Measurements from ENCODE around the gene DDX41. TPM values are rescaled to one million over a fixed set of nuclear protein-coding genes. Genes with fewer than 3 reads are reported as not detected.

The DDX41 gene
- total RNA-seq, 1 experiment from 2014 or later, result 133 TPM

DNA sequence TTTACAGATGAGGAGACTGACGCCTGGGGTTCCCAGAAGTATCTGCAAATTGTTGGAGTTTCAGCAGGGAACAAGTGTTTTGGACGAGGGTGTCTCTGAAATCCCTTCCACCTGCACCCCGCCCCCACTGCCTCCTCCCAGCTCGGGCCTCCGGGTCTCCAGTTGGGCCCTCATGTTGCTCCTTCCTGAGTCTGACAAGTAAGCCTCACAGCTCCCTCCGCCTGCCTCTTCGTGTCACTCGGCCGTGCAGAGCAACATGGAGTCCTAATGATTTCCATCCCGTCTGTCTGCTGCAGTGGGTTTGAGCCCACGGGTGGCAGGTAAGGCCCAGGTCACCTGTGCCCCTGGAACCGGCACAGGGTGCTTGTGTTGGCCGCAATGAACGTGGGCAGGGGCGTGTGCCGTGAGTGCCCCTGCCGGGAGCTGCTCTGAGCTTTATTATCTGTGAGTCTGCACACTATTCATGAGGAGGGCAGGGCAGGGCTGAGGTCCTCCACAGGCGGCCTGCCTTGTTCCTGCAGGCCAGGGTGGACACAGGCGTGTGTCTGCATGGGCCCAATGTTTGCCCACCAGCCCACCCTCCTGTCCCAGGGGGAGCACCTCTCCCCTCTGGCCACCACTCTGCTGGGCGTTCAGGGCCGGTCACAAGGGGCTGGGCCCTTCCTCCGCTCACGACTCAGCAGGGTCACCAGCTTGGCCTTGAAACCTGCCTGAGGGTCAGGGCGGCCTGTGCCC is 13.2 kb downstream of the DDX41 start:
- Histone ChIP-seq H3K14ac (ENCODE audit: insufficient read depth, low read length) (no peak overlapping the region), H3K23me2 (ENCODE audit: insufficient read length, low read depth, low read length, poor library complexity, severe bottlenecking) (no peaks in the 10 kb centered on the region), H3K56ac (ENCODE audit: insufficient read length, low read depth, low read length) (no peak overlapping the region), H4K5ac (ENCODE audit: insufficient read length, low read depth, low read length) (no peak overlapping the region), H4K20me1 (ENCODE audit: control insufficient read depth, insufficient read depth, insufficient read length) (no peaks in the 10 kb centered on the region), H3K79me2 (ENCODE audit: insufficient read depth, low read length) (no peaks in the 10 kb centered on the region), H3K4me1 (ENCODE audit: insufficient read depth, low read length) (no peaks in the 10 kb centered on the region; the same call in 1 of the 2 replicates), H2BK120ac (ENCODE audit: low read depth, low read length, poor library complexity, severe bottlenecking) (no peak overlapping the region), H2AFZ (ENCODE audit: low read length) (no peak overlapping the region), H3K18ac (ENCODE audit: insufficient read length, low read depth, low read length) (no peak overlapping the region), H3K9me3 (ENCODE audit: control insufficient read depth, low read depth, low read length) (no peaks in the 10 kb centered on the region), H3K9ac (ENCODE audit: extremely low read depth, insufficient read length, low read length) (no peak overlapping the region), H2BK15ac (ENCODE audit: low read depth, low read length) (no peak overlapping the region), H2BK20ac (ENCODE audit: low read depth, low read length, poor library complexity, severe bottlenecking) (no peak overlapping the region), H2BK12ac (ENCODE audit: insufficient read length, low read depth, low read length) (no peak overlapping the region), H3K27me3 (ENCODE audit: insufficient read depth, low read length) (no peaks in the 10 kb centered on the region; the same call in 1 of the 2 replicates), H3K23ac (ENCODE audit: insufficient read length, low read depth, low read length) (no peak overlapping the region), H3K27ac (ENCODE audit: insufficient read length, low read depth, low read length) (no peak overlapping the region), H2AK5ac (ENCODE audit: insufficient read length, low read length) (no peak overlapping the region), H4K91ac (ENCODE audit: insufficient read length, low read depth, low read length) (no peak overlapping the region), H3K79me1 (ENCODE audit: insufficient read depth, low read depth, low read length, poor library complexity, severe bottlenecking) (no peaks in the 10 kb centered on the region), H3T11ph (ENCODE audit: low read length) (no peak overlapping the region), H2BK5ac (ENCODE audit: insufficient read length, low read length) (no peak overlapping the region), H3K4ac (ENCODE audit: low read depth, low read length) (no peak overlapping the region), H3K4me2 (ENCODE audit: insufficient read depth, insufficient read length, low read length) (no peak overlapping the region), H4K8ac (replicated peaks; ENCODE audit: insufficient read length, low read depth, low read length) (no peak overlapping the region)
- peaks cover 10 to 14% (median 12%) of the 10 kb centered on the region in 3 experiments; a peak in 6 of 7 replicates for H3K36me3 Mint-ChIP-seq (ENCODE audit: insufficient read depth in 1 of 3, low read depth in 3 of 3)
- H3K27me3 Mint-ChIP-seq (ENCODE audit: low read depth), result peaks cover 22% of the 10 kb centered on the region
- DNase-seq, result no peak
- TF ChIP-seq, protein P1, sequence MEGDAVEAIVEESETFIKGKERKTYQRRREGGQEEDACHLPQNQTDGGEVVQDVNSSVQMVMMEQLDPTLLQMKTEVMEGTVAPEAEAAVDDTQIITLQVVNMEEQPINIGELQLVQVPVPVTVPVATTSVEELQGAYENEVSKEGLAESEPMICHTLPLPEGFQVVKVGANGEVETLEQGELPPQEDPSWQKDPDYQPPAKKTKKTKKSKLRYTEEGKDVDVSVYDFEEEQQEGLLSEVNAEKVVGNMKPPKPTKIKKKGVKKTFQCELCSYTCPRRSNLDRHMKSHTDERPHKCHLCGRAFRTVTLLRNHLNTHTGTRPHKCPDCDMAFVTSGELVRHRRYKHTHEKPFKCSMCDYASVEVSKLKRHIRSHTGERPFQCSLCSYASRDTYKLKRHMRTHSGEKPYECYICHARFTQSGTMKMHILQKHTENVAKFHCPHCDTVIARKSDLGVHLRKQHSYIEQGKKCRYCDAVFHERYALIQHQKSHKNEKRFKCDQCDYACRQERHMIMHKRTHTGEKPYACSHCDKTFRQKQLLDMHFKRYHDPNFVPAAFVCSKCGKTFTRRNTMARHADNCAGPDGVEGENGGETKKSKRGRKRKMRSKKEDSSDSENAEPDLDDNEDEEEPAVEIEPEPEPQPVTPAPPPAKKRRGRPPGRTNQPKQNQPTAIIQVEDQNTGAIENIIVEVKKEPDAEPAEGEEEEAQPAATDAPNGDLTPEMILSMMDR (conservative IDR thresholded peaks at IDR 0.05), result no peak
- H3K4me3 Mint-ChIP-seq, result no peak overlapping the region
- no peak overlapping the region for H3K27ac Mint-ChIP-seq
- no CpG with 5 or more reads among the region's 24 CpGs for WGBS (ENCODE audit: extremely low coverage, insufficient read length, low lambda C conversion rate)
- no peaks in the 10 kb centered on the region for H3K9me3 Mint-ChIP-seq
- H3K4me1 Mint-ChIP-seq, result peaks cover 15 to 24% of the 10 kb centered on the region in 2 experiments

Measured in H9 (cell line).